Measurements from ENCODE around the gene RALGDS. TPM values are rescaled to one million over a fixed set of nuclear protein-coding genes. Genes with fewer than 3 reads are reported as not detected.

Gene RALGDS
- total and polyA plus RNA-seq, 4 donors: 67.4 to 134 (median 99.4) TPM

DNA sequence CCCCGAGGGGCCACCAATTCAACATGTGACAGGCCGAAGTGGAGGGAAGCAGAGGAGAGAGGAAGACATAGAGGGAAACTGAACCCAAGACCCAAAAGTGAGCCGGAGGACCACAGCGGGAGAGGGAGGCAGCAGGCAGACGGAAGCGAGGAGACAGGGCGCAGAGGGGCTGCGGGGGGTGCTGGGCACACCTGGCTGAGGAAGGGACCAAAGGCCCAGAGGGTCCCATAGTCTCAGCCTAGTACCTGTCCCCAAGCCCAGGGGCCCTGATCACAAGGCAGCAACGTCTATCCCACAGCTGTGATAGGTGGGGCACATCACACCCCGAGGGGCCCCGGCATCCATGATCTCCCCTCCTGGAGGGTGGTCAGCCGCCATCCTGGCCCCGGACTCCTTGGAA, 7.1 kb upstream of the RALGDS start:
- no peak for DNase-seq (ENCODE audit: low read depth in 4 of 6, low spot score in 6 of 6)
- WGBS (ENCODE audit: insufficient coverage): 82% methylated on average over 12 of the region's 13 CpGs
- Histone ChIP-seq H3K27ac (ENCODE audit: low read depth, low read length) (peak overlapping the region; percentile 52), H3K4me1 (ENCODE audit: control insufficient read depth, insufficient read depth, low read length) (peaks cover 67% of the 10 kb centered on the region), H3K36me3 (ENCODE audit: control insufficient read depth, insufficient read depth, low read length) (peaks cover 56% of the 10 kb centered on the region), H3K4me3 (ENCODE audit: low read depth, low read length) (no peak overlapping the region), H3K9me3 (ENCODE audit: control insufficient read depth, insufficient read depth, low read length) (no peaks in the 10 kb centered on the region), H3K27me3 (ENCODE audit: control insufficient read depth, insufficient read depth, low read length) (no peaks in the 10 kb centered on the region)

DNA sequence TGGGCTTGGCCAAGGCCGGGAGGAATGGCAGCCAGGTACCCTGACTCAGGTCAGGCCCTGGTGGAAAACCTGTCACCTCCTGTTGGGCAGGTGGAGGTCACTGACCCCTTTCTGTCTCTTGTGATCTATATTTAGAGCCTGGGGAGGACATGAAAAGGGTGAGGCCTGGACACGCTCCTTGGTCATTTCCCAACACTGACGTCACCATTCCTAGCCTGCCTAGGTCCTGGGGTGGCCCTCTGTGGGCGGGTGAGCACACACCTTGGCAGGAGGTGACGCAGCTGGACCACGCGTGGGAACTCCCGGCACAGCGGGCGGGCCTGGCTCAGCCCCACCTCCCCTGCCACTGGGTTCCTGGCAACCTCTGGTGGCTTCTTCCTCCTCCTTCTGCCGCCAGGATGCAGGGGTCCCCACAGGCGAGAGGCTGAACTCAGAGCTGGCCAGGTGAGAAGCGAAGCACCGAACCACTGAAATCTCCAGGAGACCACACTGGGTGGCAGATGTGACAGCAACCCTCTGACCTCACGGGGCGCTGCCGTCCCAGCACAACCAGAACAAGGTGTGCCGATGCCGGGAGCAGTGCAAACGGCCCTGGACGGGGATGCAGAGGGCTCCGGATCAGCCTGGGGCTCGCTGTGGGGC, 6.4 kb upstream of the RALGDS start:
- WGBS (ENCODE audit: insufficient coverage): 88% methylated on average over 23 of the region's 23 CpGs
- Histone ChIP-seq H3K27me3 (ENCODE audit: control insufficient read depth, insufficient read depth, low read length) (no peaks in the 10 kb centered on the region), H3K4me1 (ENCODE audit: control insufficient read depth, insufficient read depth, low read length) (peaks cover 62% of the 10 kb centered on the region), H3K27ac (ENCODE audit: low read depth, low read length) (no peak overlapping the region), H3K9me3 (ENCODE audit: control insufficient read depth, insufficient read depth, low read length) (no peaks in the 10 kb centered on the region), H3K36me3 (ENCODE audit: control insufficient read depth, insufficient read depth, low read length) (peaks cover 54% of the 10 kb centered on the region), H3K4me3 (ENCODE audit: low read depth, low read length) (no peak overlapping the region)
- no peak for DNase-seq (ENCODE audit: low read depth in 4 of 6, low spot score in 6 of 6)

- no peak overlapping the region for H3K4me3 ChIP-seq (ENCODE audit: low read depth, low read length)
- H3K4me1 ChIP-seq (ENCODE audit: control insufficient read depth, insufficient read depth, low read length): peaks cover 58% of the 10 kb centered on the region
- H3K9me3 ChIP-seq (ENCODE audit: control insufficient read depth, insufficient read depth, low read length): no peaks in the 10 kb centered on the region
- H3K36me3 ChIP-seq (ENCODE audit: control insufficient read depth, insufficient read depth, low read length): peaks cover 48% of the 10 kb centered on the region
- H3K27ac ChIP-seq (ENCODE audit: low read depth, low read length): peak overlapping the region; percentile 43
- no peaks in the 10 kb centered on the region for H3K27me3 ChIP-seq (ENCODE audit: control insufficient read depth, insufficient read depth, low read length)
- 80% methylated on average over 17 of the region's 17 CpGs for WGBS (ENCODE audit: insufficient coverage)
- no peak for DNase-seq (ENCODE audit: low read depth in 4 of 6, low spot score in 6 of 6)
Observed at GRCh38 chr9:133126697-133127339, 5.8 kb upstream of the RALGDS start.

DNA sequence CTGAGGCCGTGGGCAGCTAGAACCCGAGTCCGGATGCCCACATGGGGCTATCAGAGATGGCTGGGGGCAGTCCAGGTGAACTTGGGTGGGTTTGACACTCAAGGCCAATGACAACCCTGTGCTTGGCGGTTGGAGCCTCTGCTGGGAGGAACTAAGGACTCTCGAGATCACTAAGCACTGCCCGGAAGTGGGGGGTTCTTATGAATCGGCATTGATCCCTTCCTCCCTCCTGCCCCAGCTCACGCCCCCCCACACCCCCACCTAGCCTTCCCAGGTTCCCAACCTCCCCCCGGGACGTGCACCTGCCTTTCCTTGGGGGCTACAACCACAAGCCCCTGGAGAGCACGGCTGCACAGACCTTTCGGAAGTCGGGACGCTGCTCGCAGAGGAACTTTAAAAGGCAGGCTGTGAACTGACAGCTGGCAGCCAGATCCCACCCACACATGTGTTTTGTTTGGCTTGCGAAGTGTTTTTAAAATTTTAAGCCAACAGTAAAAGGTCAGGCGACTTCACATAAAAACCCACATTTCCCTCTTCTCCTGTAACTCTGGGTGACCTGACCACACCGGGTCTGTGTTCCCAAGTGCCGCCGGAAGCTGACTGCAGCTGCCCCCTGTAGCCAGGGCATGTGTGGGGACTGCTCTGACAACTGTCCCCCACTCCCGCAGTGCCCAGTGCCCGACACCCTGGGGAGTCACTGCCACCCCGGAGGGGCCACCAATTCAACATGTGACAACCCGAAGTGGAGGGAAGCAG, 5.1 kb upstream of the RALGDS start:
- WGBS (ENCODE audit: insufficient coverage): 79% methylated on average over 12 of the region's 24 CpGs
- peaks cover 43% of the 10 kb centered on the region for H3K36me3 ChIP-seq (ENCODE audit: control insufficient read depth, insufficient read depth, low read length)
- H3K27me3 ChIP-seq (ENCODE audit: control insufficient read depth, insufficient read depth, low read length): no peaks in the 10 kb centered on the region
- peak in 1 of 6 donors; percentile 63 for DNase-seq (ENCODE audit: low read depth in 4 of 6, low spot score in 6 of 6)
- peak overlapping the region; percentile 43 for H3K27ac ChIP-seq (ENCODE audit: low read depth, low read length)
- no peaks in the 10 kb centered on the region for H3K9me3 ChIP-seq (ENCODE audit: control insufficient read depth, insufficient read depth, low read length)
- H3K4me1 ChIP-seq (ENCODE audit: control insufficient read depth, insufficient read depth, low read length): peaks cover 56% of the 10 kb centered on the region
- H3K4me3 ChIP-seq (ENCODE audit: low read depth, low read length): no peak overlapping the region

- no peak overlapping the region for H3K27ac ChIP-seq (ENCODE audit: low read depth, low read length)
Observed at GRCh38 chr9:133124907-133125275, 3.9 kb upstream of the RALGDS start.

DNA sequence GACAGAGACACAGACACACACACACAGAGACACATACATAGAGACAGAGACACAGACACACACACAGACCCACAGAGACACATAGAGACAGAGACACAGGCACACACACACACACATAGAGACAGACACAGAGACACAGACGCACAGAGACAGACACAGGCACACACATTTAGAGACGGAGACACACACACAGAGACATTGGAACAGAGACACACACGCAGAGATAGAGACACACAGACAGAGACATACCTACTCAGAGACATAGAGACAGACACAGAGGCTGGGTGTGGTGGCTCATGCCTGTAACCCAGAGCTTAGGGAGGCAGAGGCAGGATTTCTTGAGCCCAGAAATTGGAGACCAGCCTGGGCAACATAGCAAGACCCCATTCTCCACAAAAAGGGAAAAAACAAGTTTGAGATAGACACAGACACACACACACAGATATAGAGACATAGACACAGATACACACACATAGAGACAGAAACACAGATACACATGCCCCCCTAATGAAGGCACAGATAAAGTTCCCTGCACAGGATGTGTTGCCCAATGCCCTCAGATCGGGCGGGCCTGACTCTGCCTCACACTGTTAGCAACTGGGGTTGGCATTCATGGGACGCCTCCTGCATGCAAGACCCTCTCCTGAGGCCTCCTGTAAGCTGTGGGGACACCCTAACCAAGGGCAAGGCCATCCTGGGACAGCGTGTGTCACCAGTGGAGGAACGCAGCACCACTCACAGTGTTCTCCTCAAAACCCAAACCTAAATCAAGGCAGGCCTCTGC, 3.3 kb upstream of the RALGDS start:
- peaks cover 61% of the 10 kb centered on the region for H3K4me1 ChIP-seq (ENCODE audit: control insufficient read depth, insufficient read depth, low read length)
- 98% methylated on average over 8 of the region's 8 CpGs for WGBS (ENCODE audit: insufficient coverage)
- H3K36me3 ChIP-seq (ENCODE audit: control insufficient read depth, insufficient read depth, low read length): peaks cover 35% of the 10 kb centered on the region
- no peaks in the 10 kb centered on the region for H3K9me3 ChIP-seq (ENCODE audit: control insufficient read depth, insufficient read depth, low read length)
- DNase-seq (ENCODE audit: low read depth in 4 of 6, low spot score in 6 of 6): no peak
- no peak overlapping the region for H3K27ac ChIP-seq (ENCODE audit: low read depth, low read length)
- no peak overlapping the region for H3K4me3 ChIP-seq (ENCODE audit: low read depth, low read length)
- no peaks in the 10 kb centered on the region for H3K27me3 ChIP-seq (ENCODE audit: control insufficient read depth, insufficient read depth, low read length)

More at GRCh38 chr9:133124907-133125275, 3.9 kb upstream of the RALGDS start:
- Histone ChIP-seq H3K27me3 (ENCODE audit: control insufficient read depth, insufficient read depth, low read length) (no peaks in the 10 kb centered on the region), H3K9me3 (ENCODE audit: control insufficient read depth, insufficient read depth, low read length) (no peaks in the 10 kb centered on the region), H3K4me1 (ENCODE audit: control insufficient read depth, insufficient read depth, low read length) (peaks cover 59% of the 10 kb centered on the region), H3K36me3 (ENCODE audit: control insufficient read depth, insufficient read depth, low read length) (peaks cover 37% of the 10 kb centered on the region), H3K4me3 (ENCODE audit: low read depth, low read length) (no peak overlapping the region)
- 100% methylated on average over 1 of the region's 2 CpGs for WGBS (ENCODE audit: insufficient coverage)
- no peak for DNase-seq (ENCODE audit: low read depth in 4 of 6, low spot score in 6 of 6)

- H3K36me3 ChIP-seq (ENCODE audit: control insufficient read depth, insufficient read depth, low read length): peaks cover 29% of the 10 kb centered on the region
- H3K9me3 ChIP-seq (ENCODE audit: control insufficient read depth, insufficient read depth, low read length): no peaks in the 10 kb centered on the region
- no peak overlapping the region for H3K27ac ChIP-seq (ENCODE audit: low read depth, low read length)
- WGBS (ENCODE audit: insufficient coverage): 53% methylated on average over 13 of the region's 19 CpGs
- no peaks in the 10 kb centered on the region for H3K27me3 ChIP-seq (ENCODE audit: control insufficient read depth, insufficient read depth, low read length)
- peaks cover 61% of the 10 kb centered on the region for H3K4me1 ChIP-seq (ENCODE audit: control insufficient read depth, insufficient read depth, low read length)
- DNase-seq (ENCODE audit: low read depth in 4 of 6, low spot score in 6 of 6): no peak
- no peak overlapping the region for H3K4me3 ChIP-seq (ENCODE audit: low read depth, low read length)
Observed at GRCh38 chr9:133122935-133123611, 2.0 kb upstream of the RALGDS start.

GRCh38 chr9:133122605-133122934, 1.5 kb upstream of the RALGDS start:
- no peak overlapping the region for H3K4me3 ChIP-seq (ENCODE audit: low read depth, low read length)
- H3K9me3 ChIP-seq (ENCODE audit: control insufficient read depth, insufficient read depth, low read length): no peaks in the 10 kb centered on the region
- H3K27me3 ChIP-seq (ENCODE audit: control insufficient read depth, insufficient read depth, low read length): no peaks in the 10 kb centered on the region
- DNase-seq (ENCODE audit: low read depth in 4 of 6, low spot score in 6 of 6): no peak
- peaks cover 61% of the 10 kb centered on the region for H3K4me1 ChIP-seq (ENCODE audit: control insufficient read depth, insufficient read depth, low read length)
- 79% methylated on average over 4 of the region's 4 CpGs for WGBS (ENCODE audit: insufficient coverage)
- no peak overlapping the region for H3K27ac ChIP-seq (ENCODE audit: low read depth, low read length)
- H3K36me3 ChIP-seq (ENCODE audit: control insufficient read depth, insufficient read depth, low read length): peaks cover 24% of the 10 kb centered on the region

GRCh38 chr9:133121915-133122550, 993 bp upstream of the RALGDS start:
- Histone ChIP-seq H3K27ac (ENCODE audit: low read depth, low read length) (peak overlapping the region; percentile 57), H3K4me1 (ENCODE audit: control insufficient read depth, insufficient read depth, low read length) (peaks cover 61% of the 10 kb centered on the region), H3K36me3 (ENCODE audit: control insufficient read depth, insufficient read depth, low read length) (peaks cover 18% of the 10 kb centered on the region)

More at GRCh38 chr9:133121915-133122550, 993 bp upstream of the RALGDS start:
- Histone ChIP-seq H3K9me3 (ENCODE audit: control insufficient read depth, insufficient read depth, low read length) (no peaks in the 10 kb centered on the region), H3K4me3 (ENCODE audit: low read depth, low read length) (no peak overlapping the region), H3K27me3 (ENCODE audit: control insufficient read depth, insufficient read depth, low read length) (no peaks in the 10 kb centered on the region)
- whole genome bisulfite sequencing (ENCODE audit: insufficient coverage): 83% methylated on average over 4 of the region's 8 CpGs
- DNase-seq (ENCODE audit: low read depth in 4 of 6, low spot score in 6 of 6): no peak
